B cell (primary cell): ENCODE data around the gene SCNN1B. TPM values are rescaled to one million over a fixed set of nuclear protein-coding genes. Genes with fewer than 3 reads are reported as not detected.

Source experiments
- ATAC-seq: fragments of 200-7000 bp; cut with Tn5 transposase; one replicate; pipeline ENCODE4 v1.10.0; 2021; ENCODE audit warnings: low read depth, mild to moderate bottlenecking, moderate number of reproducible peaks, moderate library complexity
- CTCF ChIA-PET: fragments of 350-600 bp; sonication (Branson Sonifier 250); formaldehyde crosslinking; loops from one replicate; lab custom pipeline; 2021; ENCODE audit warnings: antibody characterized with exemption, inconsistent platforms; lab: Charles Lee
- POLR2A ChIA-PET: fragments of 350-600 bp; sonication (Branson Sonifier 250); formaldehyde crosslinking; loops from one replicate; lab custom pipeline; 2021; ENCODE audit warnings: antibody characterized with exemption; lab: Charles Lee
- DNase-seq: peaks from one replicate; pipeline ENCODE4 v3.0.0; 2013
- H2AFZ ChIP-seq: 2 replicates; pipeline ENCODE4 v1.6.1; 2012; ENCODE audit warnings: mild to moderate bottlenecking, low read depth, low read length; ENCODE audit not compliant: insufficient read depth, poor library complexity, severe bottlenecking
- H3K27ac ChIP-seq, 2 donors: 1 replicate in 1 of 2; 2 replicates in 1 of 2; pipeline ENCODE4 v1.5.1; 2012 to 2013; ENCODE audit warnings: low read length in 2 of 2, mild to moderate bottlenecking in 2 of 2, moderate library complexity in 1 of 2
- H3K27me3 ChIP-seq, 4 experiments: fragments of 200-600 bp in 1 of 4; sonication (generic) in 1 of 4; replicated peaks in 1 of 4; 1 replicate in 2 of 4; 2 replicates in 2 of 4; pipeline versions ENCODE4 v1.6.1 to v1.7.0; 2013 to 2016; ENCODE audit warnings: low read length in 3 of 4, mild to moderate bottlenecking in 2 of 4, mixed read lengths in 1 of 4, moderate library complexity in 1 of 4; ENCODE audit not compliant: insufficient read depth in 4 of 4, control insufficient read depth in 3 of 4; ENCODE audit errors: control extremely low read depth in 1 of 4
- H3K36me3 ChIP-seq, 2 experiments: replicated peaks in 1 of 2; 1 replicate in 1 of 2; 2 replicates in 1 of 2; pipeline versions ENCODE4 v1.6.1 to v1.7.1; 2013; ENCODE audit warnings: low read length in 1 of 2; ENCODE audit not compliant: insufficient read depth in 2 of 2, control insufficient read depth in 1 of 2; ENCODE audit errors: control extremely low read depth in 1 of 2, extremely low read depth in 1 of 2
- H3K4me1 ChIP-seq, 2 donors: fragments of 200-600 bp in 1 of 2; sonication (generic) in 1 of 2; 1 replicate in 1 of 2; 2 replicates in 1 of 2; pipeline versions ENCODE4 v1.5.1 to v1.6.1; 2013 to 2017; ENCODE audit warnings: low read length in 2 of 2; ENCODE audit not compliant: control insufficient read depth in 2 of 2, insufficient read depth in 2 of 2
- H3K4me2 ChIP-seq: replicated peaks from 2 replicates; pipeline ENCODE3; 2012; ENCODE audit warnings: mild to moderate bottlenecking, low read depth, low read length; ENCODE audit not compliant: poor library complexity, severe bottlenecking
- H3K4me3 ChIP-seq, 5 experiments: fragments of 200-600 bp in 1 of 5; sonication (generic) in 1 of 5; 1 replicate in 3 of 5; 2 replicates in 2 of 5; pipeline versions ENCODE4 v1.5.1 to v1.7.0; 2011 to 2016; ENCODE audit warnings: low read length in 4 of 5, mild to moderate bottlenecking in 4 of 5, low read depth in 2 of 5, control low read depth in 1 of 5, moderate library complexity in 1 of 5; ENCODE audit not compliant: insufficient read depth in 1 of 5; ENCODE audit errors: control extremely low read depth in 1 of 5, extremely low read depth in 1 of 5
- H3K79me2 ChIP-seq: fragments of 200-600 bp; sonication (generic); one replicate; pipeline ENCODE4 v1.6.0; 2016; ENCODE audit warnings: low read length; ENCODE audit not compliant: control insufficient read depth, insufficient read depth
- H3K9ac ChIP-seq: fragments of 200-600 bp; sonication (generic); 2 replicates; pipeline ENCODE4 v1.6.1; 2017; ENCODE audit warnings: mild to moderate bottlenecking, low read length, moderate library complexity
- H3K9me3 ChIP-seq, 3 donors: one replicate each; pipeline versions ENCODE4 v1.6.1 to v1.7.1; 2013; ENCODE audit warnings: low read length in 2 of 3; ENCODE audit not compliant: control insufficient read depth in 2 of 3, insufficient read depth in 1 of 3; ENCODE audit errors: control extremely low read depth in 1 of 3
- H4K20me1 ChIP-seq: 2 replicates; pipeline ENCODE4 v1.6.0; 2012; ENCODE audit warnings: mild to moderate bottlenecking, low read length; ENCODE audit not compliant: insufficient read depth, control insufficient read depth, poor library complexity, severe bottlenecking
- H3K27ac Mint-ChIP-seq: one replicate; pipeline ENCODE4 v1.8.0; 2021; ENCODE audit warnings: mixed read lengths
- H3K27me3 Mint-ChIP-seq: one replicate; pipeline ENCODE4 v1.8.0; 2021; ENCODE audit warnings: mixed read lengths
- H3K4me1 Mint-ChIP-seq: one replicate; pipeline ENCODE4 v1.8.0; 2021; ENCODE audit warnings: mixed read lengths
- H3K4me3 Mint-ChIP-seq: one replicate; pipeline ENCODE4 v1.8.0; 2021; ENCODE audit warnings: mixed read lengths
- H3K9me3 Mint-ChIP-seq: one replicate; pipeline ENCODE4 v1.8.0; 2022; ENCODE audit warnings: mixed read lengths; ENCODE audit not compliant: insufficient read depth
- CTCF ChIP-seq: fragments of 200-600 bp; IDR thresholded peaks from one replicate; pipeline ENCODE4 v1.8.0; 2022; ENCODE audit warnings: antibody characterized with exemption, mild to moderate bottlenecking
- EZH2 ChIP-seq: IDR thresholded peaks from 2 replicates; pipeline ENCODE4 v1.6.1; 2012; ENCODE audit warnings: borderline replicate concordance, low read depth, mild to moderate bottlenecking, moderate library complexity, low read length; ENCODE audit not compliant: insufficient read depth, poor library complexity, severe bottlenecking
- WGBS: methylation state at CpG from one replicate; pipeline ENCODE4 v1.1.5; 2013; ENCODE audit warnings: missing lambda C conversion rate; ENCODE audit not compliant: insufficient coverage; 5-methylcytosine and 5-hydroxymethylcytosine counted together
- intact Hi-C: fragments of 100-400 bp; cut with micrococcal nuclease; formaldehyde crosslinking; loops from one replicate; pipeline ENCODE4 v1.10.0; 2022
- polyA plus RNA-seq: library from polyadenylated mRNA; depleted of rRNA; stranded (reverse); fragments of >200 nt; gene quantifications from 2 replicates; pipeline ENCODE4 v1.2.3, GENCODE V29; 2012
- total RNA-seq, 2 donors: library from RNA; stranded (reverse); fragments of 120-200 nt in 1 of 2; gene quantifications; 1 replicate in 1 of 2; 2 replicates in 1 of 2; pipeline versions ENCODE4 v1.2.3 to v1.2.4, GENCODE V29; 2013 to 2022

The SCNN1B gene
- total and polyA plus RNA-seq, 2 donors (not counting 1 experiment from before 2014, with no cell fraction given) = 0.30 TPM; not detected in 1

GRCh38 chr16:23384878-23385277, 82.8 kb downstream of the SCNN1B start:
- DNase-seq (no peak), ATAC-seq (no peak)
- H3K27me3 Mint-ChIP-seq = no peaks in the 10 kb centered on the region

GRCh38 chr16:23385441-23385840, 83.3 kb downstream of the SCNN1B start:
- POLR2A ChIA-PET = interaction anchor here (0.6 kb wide), 1 partner anchor 8 kb away, joined by 9 read pairs; no protein-coding TSS in a partner anchor
- intact Hi-C loops = no loop called here
- WGBS = 96% methylated on average over 14 of the region's 15 CpGs
- no peak for ATAC-seq
- H4K20me1 ChIP-seq = no peaks in the 10 kb centered on the region
- CTCF ChIA-PET = no interaction called here
- no peaks in the 10 kb centered on the region for H3K27me3 Mint-ChIP-seq
- no peak overlapping the region for H3K9ac ChIP-seq
- no peak overlapping the region for H3K4me2 ChIP-seq
- H3K27ac ChIP-seq = no peak overlapping the region
- H3K79me2 ChIP-seq = no peaks in the 10 kb centered on the region
- no peak overlapping the region for H3K27ac Mint-ChIP-seq
- peaks cover 0 to 8% of the 10 kb centered on the region in 2 experiments for H3K36me3 ChIP-seq
- no peaks in the 10 kb centered on the region for H3K9me3 Mint-ChIP-seq
- H3K4me1 ChIP-seq = no peaks in the 10 kb centered on the region
- H3K4me3 Mint-ChIP-seq = no peak overlapping the region
- no peak overlapping the region for H3K4me3 ChIP-seq
- H2AFZ ChIP-seq = no peak overlapping the region
- no peaks in the 10 kb centered on the region for H3K9me3 ChIP-seq
- no peak for DNase-seq
- no peaks in the 10 kb centered on the region for H3K4me1 Mint-ChIP-seq
- no peak for TF ChIP-seq CTCF
- TF ChIP-seq EZH2 = no peak
- H3K27me3 ChIP-seq = no peaks in the 10 kb centered on the region

More at GRCh38 chr16:23384878-23385277, 82.8 kb downstream of the SCNN1B start:
- Mint-ChIP-seq H3K4me1 (no peaks in the 10 kb centered on the region), H3K4me3 (no peak overlapping the region), H3K27ac (no peak overlapping the region), H3K9me3 (no peaks in the 10 kb centered on the region)
- 98% methylated on average over 9 of the region's 10 CpGs for WGBS
- Histone ChIP-seq H3K27me3 (no peaks in the 10 kb centered on the region), H2AFZ (no peak overlapping the region), H3K9ac (no peak overlapping the region), H3K27ac (no peak overlapping the region), H4K20me1 (no peaks in the 10 kb centered on the region), H3K79me2 (no peaks in the 10 kb centered on the region), H3K4me2 (no peak overlapping the region), H3K9me3 (no peaks in the 10 kb centered on the region), H3K36me3 (peaks cover 0 to 8% of the 10 kb centered on the region in 2 experiments), H3K4me3 (no peak overlapping the region), H3K4me1 (no peaks in the 10 kb centered on the region)
- POLR2A ChIA-PET = interaction anchor here (0.6 kb wide), 1 partner anchor 9 kb away, joined by 9 read pairs; no protein-coding TSS in a partner anchor
- CTCF ChIA-PET = no interaction called here
- intact Hi-C loops = no loop called here
- no peak for TF ChIP-seq CTCF
- TF ChIP-seq EZH2 = no peak
